RPMI7951 (cell line): Measurements from ENCODE around the gene PTPN1. TPM values are rescaled to one million over a fixed set of nuclear protein-coding genes. Genes with fewer than 3 reads are reported as not detected.
"Not testable (repeated sequence)": the region's sequence is repeated elsewhere in the genome, so short reads cannot be mapped to it uniquely, and the experiment has no call there.

Source experiments
- DNase-seq: peaks from one replicate; pipeline ENCODE4 v3.0.0-alpha.2; 2012; ENCODE audit warnings: low read depth
- total RNA-seq: library from RNA; depleted of rRNA; stranded (reverse); fragments of >200 nt; shearing (Covaris generic); gene quantifications from 2 replicates; pipeline ENCODE4 v1.2.3, GENCODE V29; 2014

Gene PTPN1
- total RNA-seq, 1 experiment from 2014 or later = 42.2 TPM

GRCh38 chr20:50532221-50532620 is 22.0 kb downstream of the PTPN1 start:
- no peak for DNase-seq

DNA sequence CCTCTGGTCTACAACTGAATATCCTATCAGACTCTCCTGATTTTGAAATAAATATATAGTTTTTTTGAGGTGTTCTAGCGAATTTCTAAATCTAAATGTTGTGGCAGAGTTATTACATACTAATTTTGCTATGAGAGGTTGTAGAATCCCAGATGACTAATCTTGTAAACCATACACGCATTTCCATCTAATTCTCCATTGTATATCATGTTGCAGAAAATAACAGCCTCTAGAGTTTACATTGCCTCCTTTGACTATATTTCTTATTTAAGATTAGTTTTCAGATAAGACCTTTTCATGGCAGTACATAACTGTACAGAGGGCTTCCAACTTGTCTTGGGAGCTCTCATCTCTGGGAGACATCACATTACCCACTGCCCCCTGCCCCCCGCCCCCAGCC is 22.9 kb downstream of the PTPN1 start:
- DNase-seq = no peak

DNA sequence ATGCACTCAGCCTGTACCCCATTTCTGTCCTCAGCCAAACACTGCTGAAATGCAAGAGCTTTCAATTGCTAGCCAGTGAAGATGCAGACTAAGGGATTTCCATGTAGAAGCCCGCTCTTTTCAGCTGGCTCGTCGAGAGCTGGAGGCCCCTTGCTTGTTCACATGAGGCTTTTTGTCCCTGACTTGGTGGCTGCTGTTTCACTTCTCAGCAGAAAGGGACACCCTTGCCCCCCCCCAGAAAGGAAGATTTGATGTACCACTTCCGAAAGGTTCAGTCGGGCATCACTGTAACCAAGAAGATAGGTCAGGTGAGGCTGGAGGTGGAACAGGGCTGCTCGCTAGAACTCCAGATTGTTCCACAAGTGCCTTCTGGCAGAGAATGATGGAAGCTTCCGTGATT is 23.3 kb downstream of the PTPN1 start:
- no peak for DNase-seq

DNA sequence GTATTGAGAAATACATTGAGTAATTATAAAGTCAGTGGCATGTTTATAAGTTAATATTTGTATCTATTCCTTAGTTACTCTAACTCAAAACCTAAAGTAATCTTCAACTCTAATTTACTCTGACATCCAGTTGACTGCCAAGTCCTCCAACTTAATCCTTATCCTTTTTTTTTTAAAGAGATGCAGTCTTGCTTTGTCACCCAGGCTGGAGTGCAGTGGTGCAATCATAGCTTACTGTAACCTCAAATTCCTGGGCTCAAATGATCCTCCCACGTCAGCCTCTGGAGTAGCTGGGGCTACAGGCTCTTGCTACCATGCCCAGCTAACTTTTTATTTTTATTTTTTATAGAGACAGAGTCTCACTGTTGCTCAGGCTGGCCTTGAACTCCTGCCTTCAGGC is 24.4 kb downstream of the PTPN1 start:
- DNase-seq = peak; percentile 68

- DNase-seq = no peak
Measured at GRCh38 chr20:50535162-50535561, 25.0 kb downstream of the PTPN1 start.

GRCh38 chr20:50536333-50536732 is 26.1 kb downstream of the PTPN1 start:
- no peak for DNase-seq

- no peak for DNase-seq
Measured at GRCh38 chr20:50537546-50538201, 27.5 kb downstream of the PTPN1 start.

GRCh38 chr20:50538276-50538675 is 28.1 kb downstream of the PTPN1 start:
- no peak for DNase-seq

DNA sequence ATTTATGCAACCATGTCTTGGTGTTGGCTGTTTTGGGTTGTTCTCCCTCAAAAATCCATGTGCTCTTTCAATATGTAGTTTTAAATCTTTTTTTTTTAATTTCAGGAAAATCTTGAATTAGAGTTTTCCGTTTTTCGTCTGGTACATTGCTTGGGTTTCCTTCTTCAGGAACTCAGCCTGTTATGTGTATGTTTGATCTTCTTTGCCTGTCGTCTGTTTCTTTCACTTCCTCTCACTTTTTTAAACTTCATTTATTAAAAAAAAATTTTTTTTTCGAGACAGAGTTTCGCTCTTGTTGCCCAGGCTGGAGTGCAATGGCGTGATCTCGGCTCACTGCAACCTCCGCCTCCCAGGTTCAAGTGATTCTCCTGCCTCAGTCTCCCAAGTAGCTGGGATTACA is 29.6 kb downstream of the PTPN1 start:
- DNase-seq = not testable (repeated sequence)

GRCh38 chr20:50540620-50541605 is 30.7 kb downstream of the PTPN1 start:
- peak; percentile 94 for DNase-seq

GRCh38 chr20:50541606-50542041 is 31.4 kb downstream of the PTPN1 start:
- DNase-seq = no peak

DNA sequence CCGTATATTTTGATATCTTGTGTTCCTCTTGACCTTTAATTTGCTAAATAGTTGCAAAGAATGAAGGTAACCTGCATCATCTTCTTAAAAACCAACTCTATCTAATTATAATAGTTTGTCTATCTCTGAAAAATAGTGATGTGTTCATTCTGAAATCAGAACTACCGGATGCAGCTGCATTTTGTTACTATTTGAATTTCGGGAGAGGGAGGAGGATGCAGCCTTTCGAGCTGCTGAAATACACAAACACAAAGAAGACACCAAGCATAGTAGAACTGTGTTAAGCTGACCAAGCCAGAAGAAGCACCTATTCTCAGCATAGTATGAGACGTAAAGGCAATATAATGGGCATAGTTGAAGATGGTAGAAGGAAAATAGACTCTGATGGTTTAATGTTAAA is 33.1 kb downstream of the PTPN1 start:
- DNase-seq = no peak

DNA sequence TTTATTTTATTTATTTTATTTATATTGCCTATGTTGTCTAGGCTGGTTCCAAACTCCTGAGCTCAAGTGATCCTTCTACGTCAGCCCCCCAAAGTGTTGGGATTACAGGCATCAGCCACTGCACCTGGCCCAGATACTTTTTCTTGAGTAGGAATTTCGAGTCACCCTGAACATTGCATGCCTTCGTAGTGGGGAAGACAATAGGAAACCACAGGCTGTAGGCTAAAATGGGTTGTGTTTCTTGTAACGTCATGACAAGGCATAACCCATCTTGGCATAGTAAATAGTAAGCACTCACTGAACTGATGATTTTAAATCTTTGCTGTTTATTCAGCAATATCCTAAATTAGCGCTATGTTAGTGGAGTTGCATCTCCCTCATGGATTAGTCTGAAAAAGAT is 34.9 kb downstream of the PTPN1 start:
- no peak for DNase-seq

DNA sequence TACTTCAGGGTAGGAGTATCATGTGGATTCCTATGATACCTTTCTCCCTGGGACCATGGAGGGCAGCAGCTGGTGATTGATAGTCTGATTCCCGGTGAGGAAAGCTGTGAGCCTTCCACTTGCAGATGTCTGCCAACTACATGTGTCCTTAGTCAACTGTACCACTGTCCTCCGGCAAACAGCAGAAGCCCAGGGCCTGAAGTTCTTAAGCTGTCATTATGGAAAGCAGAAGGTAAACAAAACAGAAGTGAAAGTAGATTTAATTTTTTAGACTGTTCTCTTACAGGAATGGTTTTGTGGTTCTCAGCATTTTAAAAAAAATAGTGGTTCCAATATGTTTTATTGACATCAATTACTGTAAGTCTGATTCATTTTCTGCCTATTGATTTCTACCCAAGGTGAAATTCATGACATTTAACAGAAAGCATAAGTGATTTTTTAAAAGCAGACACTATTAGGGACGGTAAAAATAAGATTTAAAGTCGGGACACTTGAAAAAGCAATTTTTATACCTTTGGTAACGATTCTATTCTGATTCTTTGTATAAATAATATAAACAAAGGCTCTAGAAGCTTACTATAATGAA is 36.6 kb downstream of the PTPN1 start:
- DNase-seq = no peak

DNA sequence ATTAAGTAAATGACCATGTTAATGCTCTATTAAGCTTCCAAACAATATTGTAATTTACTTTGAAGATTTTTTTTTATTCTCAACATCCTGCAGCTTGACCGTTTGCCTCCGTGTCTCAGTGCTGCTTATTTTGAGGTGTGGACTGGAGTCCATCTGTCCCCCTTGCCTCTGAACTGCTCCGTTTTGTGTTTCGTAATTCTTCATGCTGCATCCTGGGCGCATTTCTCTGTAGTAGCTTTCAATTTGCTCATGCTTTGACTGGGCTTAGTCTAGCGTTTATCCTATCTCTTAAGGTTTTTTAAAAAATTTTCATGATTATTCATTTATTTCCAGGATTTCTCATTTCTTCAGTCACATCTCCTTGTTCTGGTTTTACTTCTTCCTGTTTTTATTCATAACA is 37.8 kb downstream of the PTPN1 start:
- no peak for DNase-seq

DNA sequence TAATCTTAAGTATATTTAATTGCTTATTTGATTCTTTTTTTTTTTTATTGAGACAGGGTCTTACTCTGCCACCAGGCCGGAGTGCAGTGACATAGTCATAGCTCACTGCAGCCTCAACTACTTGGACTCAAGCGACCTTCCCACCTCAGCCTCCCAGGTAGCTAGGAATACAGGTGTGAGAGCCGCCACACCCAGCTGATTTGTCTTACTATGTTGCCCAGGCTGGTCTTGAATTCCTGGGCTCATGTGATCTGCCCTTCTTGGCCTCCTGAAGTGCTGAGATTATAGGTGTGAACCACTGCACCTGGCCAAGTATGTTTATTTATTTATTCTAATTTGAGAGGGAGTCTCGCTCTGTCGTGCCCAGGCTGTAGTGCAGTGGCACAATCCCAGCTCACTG is 38.2 kb downstream of the PTPN1 start:
- DNase-seq = no peak

DNA sequence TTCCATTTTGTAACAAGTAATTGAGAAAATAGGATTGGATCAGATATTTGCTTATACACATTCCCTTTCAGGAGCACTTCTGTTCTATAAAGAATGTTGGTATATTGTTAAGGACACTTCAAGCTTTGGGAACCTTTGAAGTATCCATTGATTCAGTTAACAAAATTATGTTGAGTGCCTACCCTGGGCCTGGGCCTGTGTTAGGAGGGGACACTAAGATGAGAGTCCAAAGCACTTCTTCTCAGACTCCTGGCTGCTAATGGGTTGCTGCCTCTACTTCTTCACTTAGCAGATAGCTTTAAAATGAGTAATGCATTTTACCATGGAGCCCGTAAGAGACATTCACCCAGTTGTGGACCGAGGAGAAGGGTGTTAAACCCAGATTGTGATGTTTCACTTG is 40.3 kb downstream of the PTPN1 start:
- DNase-seq = no peak

DNA sequence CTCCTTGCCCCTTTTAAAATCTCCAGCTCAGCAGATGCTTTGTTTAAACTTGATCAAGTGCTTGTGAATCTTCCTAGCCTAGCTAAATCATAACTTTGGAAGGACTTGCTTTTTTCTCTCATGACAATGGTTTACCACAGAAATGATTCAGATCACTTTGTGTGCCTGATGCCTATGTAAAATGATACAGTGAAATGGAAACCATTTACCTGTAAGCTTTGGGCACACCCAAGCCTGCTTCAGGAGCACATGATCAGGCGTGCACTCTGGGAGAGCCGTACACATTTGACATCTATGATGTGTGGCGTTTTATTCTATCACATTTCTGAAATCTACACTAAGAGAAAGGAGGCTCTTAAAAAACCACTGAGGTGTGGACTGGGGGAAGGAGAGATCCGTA is 41.1 kb downstream of the PTPN1 start:
- no peak for DNase-seq

GRCh38 chr20:50552979-50553378 is 42.8 kb downstream of the PTPN1 start:
- DNase-seq = no peak

DNA sequence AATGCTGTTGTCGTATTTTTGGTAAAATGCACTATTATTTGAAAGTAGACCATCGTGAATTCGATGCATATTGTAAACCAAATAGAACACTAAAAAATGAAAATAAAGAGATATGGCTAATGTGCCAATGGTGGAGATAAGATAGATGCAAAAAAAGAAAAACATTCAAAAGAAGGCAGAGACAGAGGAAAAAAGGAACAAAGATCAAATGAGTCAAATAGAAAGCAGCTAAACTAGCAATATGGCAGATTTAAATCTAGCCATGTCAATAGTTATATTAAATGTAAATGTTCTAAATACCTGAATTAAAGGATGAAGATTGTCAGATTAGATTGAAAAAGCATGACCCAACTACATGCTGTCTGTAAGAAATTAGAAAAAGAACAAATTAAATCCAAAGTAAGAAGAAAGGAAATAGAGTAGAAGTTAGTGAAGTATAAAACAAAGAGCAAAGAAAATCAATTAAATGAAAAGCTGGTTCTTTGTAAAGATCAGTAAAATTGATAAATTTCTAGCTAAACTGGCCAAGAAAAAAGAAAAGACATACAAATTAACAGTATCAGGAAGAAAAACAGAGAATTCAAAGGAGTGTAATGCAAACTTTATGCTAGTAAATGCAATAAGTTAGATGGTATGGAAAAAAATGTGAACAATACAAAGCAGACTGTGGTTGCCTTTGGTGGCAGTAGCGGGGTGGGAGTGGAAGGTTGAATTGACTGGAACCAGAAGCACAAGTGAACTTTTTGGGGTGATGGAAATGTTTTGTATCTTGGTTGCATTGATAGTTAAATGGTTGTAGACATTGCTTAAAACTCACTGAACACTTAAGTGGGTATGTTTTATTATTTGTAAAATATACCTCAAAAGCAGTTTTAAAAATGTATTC is 44.8 kb downstream of the PTPN1 start:
- no peak for DNase-seq

DNA sequence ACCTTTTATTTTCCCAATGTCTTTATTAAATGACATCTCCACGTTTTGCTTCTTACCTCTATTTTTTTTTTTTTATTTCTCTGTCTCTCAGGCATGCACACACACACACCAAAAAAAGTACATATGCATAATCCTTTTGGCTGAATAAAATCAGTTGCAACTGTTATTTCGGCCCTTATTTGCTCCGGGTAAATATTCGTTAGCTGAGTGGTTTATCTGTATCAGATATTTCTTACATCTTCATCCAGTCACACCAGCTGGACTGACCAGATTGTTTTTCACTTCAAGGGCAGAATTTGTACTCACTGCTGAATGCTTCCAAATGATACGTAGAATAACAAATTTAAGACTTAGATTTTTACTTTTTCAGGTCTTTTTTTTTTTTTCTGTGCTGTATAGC is 45.5 kb downstream of the PTPN1 start:
- DNase-seq = no peak
